Mesothelial cell of epicardium (in vitro differentiated cells): Measurements from ENCODE around the gene MYBPC2. TPM values are rescaled to one million over a fixed set of nuclear protein-coding genes. Genes with fewer than 3 reads are reported as not detected.

Experiments
- DNase-seq, 2 experiments: peaks; one replicate each; pipeline ENCODE4 v3.0.0; 2021; ENCODE audit warnings: low spot score in 2 of 2; ENCODE audit not compliant: unreplicated experiment in 2 of 2
- H3K27ac Mint-ChIP-seq: 2 replicates; pipeline ENCODE4 v1.8.0; 2021; ENCODE audit warnings: mixed read lengths
- H3K27me3 Mint-ChIP-seq: 2 replicates; pipeline ENCODE4 v1.8.0; 2021; ENCODE audit warnings: low read depth, mixed read lengths
- H3K36me3 Mint-ChIP-seq: 2 replicates; pipeline ENCODE4 v1.8.0; 2021; ENCODE audit warnings: mixed read lengths
- H3K4me1 Mint-ChIP-seq: 2 replicates; pipeline ENCODE4 v1.8.0; 2021; ENCODE audit warnings: mixed read lengths
- H3K4me3 Mint-ChIP-seq: 2 replicates; pipeline ENCODE4 v1.8.0; 2021; ENCODE audit warnings: mild to moderate bottlenecking, moderate library complexity, mixed read lengths
- H3K9me3 Mint-ChIP-seq: 2 replicates; pipeline ENCODE4 v1.8.0; 2021; ENCODE audit warnings: mixed read lengths
- total RNA-seq: library from RNA; stranded (reverse); gene quantifications from 3 replicates; pipeline ENCODE4 v1.2.1, GENCODE V29; 2021
- TF ChIP-seq, protein P1 (sequence below): fragments of 200-600 bp; sonication (generic); IDR thresholded peaks from one replicate; pipeline ENCODE4 v1.5.0; 2021; ENCODE audit warnings: antibody characterized with exemption; ENCODE audit not compliant: unreplicated experiment

The MYBPC2 gene
- total RNA-seq, 1 donor from 2014 or later = 1.2 TPM

DNA sequence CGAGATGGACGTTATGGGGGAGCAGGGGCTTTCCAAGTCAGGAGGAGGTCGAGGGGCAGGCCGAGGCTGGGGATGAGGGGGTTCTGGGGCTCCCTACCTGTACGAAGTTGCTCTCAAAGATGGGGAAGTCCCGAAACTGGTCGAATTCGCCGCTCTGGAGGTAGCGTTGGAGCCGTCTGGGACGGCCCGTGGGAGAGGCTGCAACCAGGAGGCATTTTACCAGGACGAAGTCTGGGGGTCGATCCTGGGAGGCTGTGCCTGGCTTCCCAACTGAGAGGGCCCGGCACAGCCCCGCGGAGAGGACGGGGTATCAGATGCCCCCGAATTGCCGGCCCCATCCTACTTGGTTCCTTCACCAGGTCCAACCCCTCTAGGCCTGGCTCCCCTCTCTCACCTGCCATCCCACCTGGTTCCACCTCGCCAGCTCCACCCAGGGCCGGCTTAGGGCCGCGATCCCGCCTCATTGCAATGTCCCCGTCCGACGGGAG, 43.1 kb downstream of the MYBPC2 start:
- Mint-ChIP-seq H3K36me3 (peaks cover 20% of the 10 kb centered on the region), H3K27ac (peak overlapping the region; percentile 97), H3K4me1 (peaks cover 16% of the 10 kb centered on the region), H3K4me3 (peak overlapping the region; percentile 91), H3K27me3 (no peaks in the 10 kb centered on the region), H3K9me3 (peaks cover 6% of the 10 kb centered on the region)
- TF ChIP-seq, protein P1, sequence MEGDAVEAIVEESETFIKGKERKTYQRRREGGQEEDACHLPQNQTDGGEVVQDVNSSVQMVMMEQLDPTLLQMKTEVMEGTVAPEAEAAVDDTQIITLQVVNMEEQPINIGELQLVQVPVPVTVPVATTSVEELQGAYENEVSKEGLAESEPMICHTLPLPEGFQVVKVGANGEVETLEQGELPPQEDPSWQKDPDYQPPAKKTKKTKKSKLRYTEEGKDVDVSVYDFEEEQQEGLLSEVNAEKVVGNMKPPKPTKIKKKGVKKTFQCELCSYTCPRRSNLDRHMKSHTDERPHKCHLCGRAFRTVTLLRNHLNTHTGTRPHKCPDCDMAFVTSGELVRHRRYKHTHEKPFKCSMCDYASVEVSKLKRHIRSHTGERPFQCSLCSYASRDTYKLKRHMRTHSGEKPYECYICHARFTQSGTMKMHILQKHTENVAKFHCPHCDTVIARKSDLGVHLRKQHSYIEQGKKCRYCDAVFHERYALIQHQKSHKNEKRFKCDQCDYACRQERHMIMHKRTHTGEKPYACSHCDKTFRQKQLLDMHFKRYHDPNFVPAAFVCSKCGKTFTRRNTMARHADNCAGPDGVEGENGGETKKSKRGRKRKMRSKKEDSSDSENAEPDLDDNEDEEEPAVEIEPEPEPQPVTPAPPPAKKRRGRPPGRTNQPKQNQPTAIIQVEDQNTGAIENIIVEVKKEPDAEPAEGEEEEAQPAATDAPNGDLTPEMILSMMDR = no peak
- DNase-seq = no peak

- peaks cover 6% of the 10 kb centered on the region for H3K9me3 Mint-ChIP-seq
- TF ChIP-seq, protein P1 = no peak
- H3K36me3 Mint-ChIP-seq = peaks cover 23% of the 10 kb centered on the region
- DNase-seq = peak; percentile 92 to 97
- H3K27ac Mint-ChIP-seq = peak within 1 kb of the TSS; percentile 97
- peaks cover 16% of the 10 kb centered on the region for H3K4me1 Mint-ChIP-seq
- H3K27me3 Mint-ChIP-seq = no peaks in the 10 kb centered on the region
- peak within 1 kb of the TSS; percentile 91 for H3K4me3 Mint-ChIP-seq
Observed at GRCh38 chr19:50476224-50476906, 43.7 kb downstream of the MYBPC2 start, which contains the start of the genes EMC10 and GARIN5A. Gene EMC10 (plus strand): TSS chr19:50476507. CDS start chr19:50476545, 38 bp downstream. Gene GARIN5A (minus strand): TSS chr19:50476848. CDS start chr19:50476388, 460 bp downstream.

GRCh38 chr19:50476907-50477238, 44.2 kb downstream of the MYBPC2 start:
- H3K27me3 Mint-ChIP-seq = no peaks in the 10 kb centered on the region
- TF ChIP-seq, protein P1 = no peak
- peak overlapping the region; percentile 91 for H3K4me3 Mint-ChIP-seq
- H3K4me1 Mint-ChIP-seq = peaks cover 16% of the 10 kb centered on the region
- H3K27ac Mint-ChIP-seq = peak overlapping the region; percentile 97
- H3K36me3 Mint-ChIP-seq = peaks cover 23% of the 10 kb centered on the region
- H3K9me3 Mint-ChIP-seq = peaks cover 6% of the 10 kb centered on the region
- DNase-seq = no peak

DNA sequence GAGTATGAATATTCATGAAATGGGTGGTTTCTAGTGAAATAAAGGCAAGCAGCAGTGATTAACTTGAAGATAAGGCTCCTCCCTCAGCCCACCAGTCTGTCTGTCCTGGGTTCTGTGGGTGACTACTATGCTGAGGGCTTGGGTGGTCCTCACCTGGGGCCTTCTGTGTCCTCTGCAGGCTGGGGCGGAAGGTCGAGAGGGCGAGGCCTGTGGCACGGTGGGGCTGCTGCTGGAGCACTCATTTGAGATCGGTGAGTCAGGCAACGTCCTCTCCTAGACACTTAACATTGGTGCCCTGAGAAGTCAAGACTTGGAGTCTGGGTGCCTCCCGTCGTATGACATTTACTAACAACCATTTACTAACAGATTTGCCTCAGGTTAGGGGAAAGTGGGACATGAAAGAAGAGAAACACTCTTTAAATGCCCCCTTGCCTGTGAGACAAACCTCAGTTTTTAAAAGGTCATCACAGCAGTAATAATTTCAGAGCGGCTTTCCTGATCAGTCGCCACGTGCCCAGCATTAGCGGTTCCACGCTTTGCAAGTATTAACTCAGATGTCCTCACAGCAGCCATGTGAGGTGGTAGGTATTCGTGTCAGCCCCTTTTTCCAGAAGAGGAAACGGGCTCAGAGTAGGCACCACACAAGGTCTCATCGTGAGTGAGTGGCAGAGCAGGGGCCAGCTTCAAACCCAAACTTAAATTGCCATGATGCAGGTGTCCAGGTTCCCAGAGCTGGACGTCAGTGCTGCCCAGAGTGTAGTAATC, 45.2 kb downstream of the MYBPC2 start:
- Mint-ChIP-seq H3K27me3 (no peaks in the 10 kb centered on the region), H3K4me1 (peaks cover 16% of the 10 kb centered on the region), H3K9me3 (peaks cover 6% of the 10 kb centered on the region), H3K36me3 (peaks cover 23% of the 10 kb centered on the region), H3K4me3 (peak overlapping the region; percentile 91), H3K27ac (peak overlapping the region; percentile 26)
- TF ChIP-seq, protein P1 = no peak
- no peak for DNase-seq

DNA sequence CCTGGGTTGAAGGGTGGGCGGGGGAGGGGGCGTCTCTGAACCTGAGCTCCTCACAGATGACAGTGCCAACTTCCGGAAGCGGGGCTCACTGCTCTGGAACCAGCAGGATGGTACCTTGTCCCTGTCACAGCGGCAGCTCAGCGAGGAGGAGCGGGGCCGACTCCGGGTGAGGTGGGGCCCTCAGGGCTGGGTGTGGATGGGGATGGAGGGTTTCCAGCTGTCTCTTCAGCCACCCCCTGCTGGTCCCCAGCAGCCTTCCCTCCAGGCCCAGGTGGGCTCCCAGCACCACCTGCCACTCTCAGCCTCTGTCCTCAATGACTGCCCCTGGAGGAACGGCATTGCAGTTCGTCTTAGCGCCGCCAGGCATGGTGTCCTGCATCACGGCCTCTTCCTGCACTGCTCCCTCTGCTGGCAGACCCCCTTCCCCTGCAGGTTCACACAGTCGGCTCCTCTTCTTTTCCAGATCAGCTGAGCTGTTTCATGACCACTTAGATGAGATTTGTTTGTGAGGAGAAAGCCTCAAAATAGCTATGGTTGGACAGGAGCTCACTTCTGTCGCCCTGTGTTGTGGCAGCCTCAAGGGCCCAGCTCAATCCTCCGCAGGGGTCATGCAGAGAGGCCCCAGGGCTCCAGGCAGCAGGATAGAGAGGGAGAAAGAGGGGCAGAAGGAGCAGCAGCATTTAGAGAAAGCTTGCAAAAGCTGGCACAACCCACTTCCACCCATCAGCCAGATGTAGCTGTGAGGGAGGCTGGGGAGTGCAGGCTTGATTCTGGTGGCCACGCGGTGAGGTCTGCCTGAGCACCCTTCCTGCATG, 46.4 kb downstream of the MYBPC2 start:
- H3K4me1 Mint-ChIP-seq = peaks cover 16% of the 10 kb centered on the region
- no peak for DNase-seq
- peaks cover 6% of the 10 kb centered on the region for H3K9me3 Mint-ChIP-seq
- no peak overlapping the region for H3K4me3 Mint-ChIP-seq
- peaks cover 28% of the 10 kb centered on the region for H3K36me3 Mint-ChIP-seq
- TF ChIP-seq, protein P1 = peak; percentile 9
- H3K27ac Mint-ChIP-seq = no peak overlapping the region
- H3K27me3 Mint-ChIP-seq = no peaks in the 10 kb centered on the region
